GM10266 (cell line): ENCODE results near the gene EWSR1.

Experiments
- DNase-seq: peaks from one replicate; pipeline ENCODE4 v3.0.0; 2012; ENCODE audit errors: extremely low spot score
- CTCF ChIP-seq: IDR thresholded peaks from 2 replicates; pipeline ENCODE4 v1.5.1; 2012; ENCODE audit warnings: mild to moderate bottlenecking, low read depth; ENCODE audit not compliant: control insufficient read depth, insufficient read depth; ENCODE audit errors: missing control alignments

EWSR1 gene

DNA sequence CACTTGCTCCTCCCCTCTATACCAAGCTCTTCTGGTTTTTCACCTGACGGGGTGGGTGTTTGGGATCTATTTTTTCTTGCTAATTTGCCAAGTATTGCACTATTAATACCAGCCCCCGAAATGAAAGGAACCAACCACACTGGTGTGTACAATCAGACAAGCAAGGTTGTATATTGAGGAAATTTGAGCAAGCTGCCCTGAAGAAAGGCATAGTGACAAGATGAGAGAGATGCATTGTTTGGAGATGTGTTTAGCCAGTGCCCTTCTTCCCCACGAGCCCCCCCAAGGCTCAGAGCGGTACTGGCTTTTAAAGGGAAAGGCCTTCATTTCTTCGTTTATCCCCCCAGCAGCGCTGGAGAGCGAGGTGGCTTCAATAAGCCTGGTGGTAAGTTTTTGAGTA lies 23.1 kb downstream of the EWSR1 start:
- DNase-seq = no peak
- TF ChIP-seq CTCF = no peak

- DNase-seq = no peak
- TF ChIP-seq CTCF = no peak
Observed at GRCh38 chr22:29292379-29292778, 24.3 kb downstream of the EWSR1 start.

DNA sequence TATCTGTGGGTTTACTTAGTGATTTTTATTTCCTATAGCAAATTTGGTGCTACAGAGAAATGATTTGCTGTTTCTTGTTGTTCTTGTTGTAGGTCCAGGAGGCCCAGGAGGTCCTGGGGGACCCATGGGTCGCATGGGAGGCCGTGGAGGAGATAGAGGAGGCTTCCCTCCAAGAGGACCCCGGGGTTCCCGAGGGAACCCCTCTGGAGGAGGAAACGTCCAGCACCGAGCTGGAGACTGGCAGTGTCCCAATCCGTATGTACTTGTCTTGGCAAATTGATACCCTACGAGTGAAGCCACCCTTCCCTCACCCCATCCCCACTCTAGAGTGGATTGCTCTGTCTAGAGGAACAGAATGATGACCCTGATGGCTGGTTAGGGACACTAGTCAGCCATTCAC lies 30.6 kb downstream of the EWSR1 start:
- DNase-seq = no peak
- TF ChIP-seq CTCF = no peak

GRCh38 chr22:29299136-29299900 lies 31.2 kb downstream of the EWSR1 start:
- no peak for DNase-seq
- no peak for TF ChIP-seq CTCF

DNA sequence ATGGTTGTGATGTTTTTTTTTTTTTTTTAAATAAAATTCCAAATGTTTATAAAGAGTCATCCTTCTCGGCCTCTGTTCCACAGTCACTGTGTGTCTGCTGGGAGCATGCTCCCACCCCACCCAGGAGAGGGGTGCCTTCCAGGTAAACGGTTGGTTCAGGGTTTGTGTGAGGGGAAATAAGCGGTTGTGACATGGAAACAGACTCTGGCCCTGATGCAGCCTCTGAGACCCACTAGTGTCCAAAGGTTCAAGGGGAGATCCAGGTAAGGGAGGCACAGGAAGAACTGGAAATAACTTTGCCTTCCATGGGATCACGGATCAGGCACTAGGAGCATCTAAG lies 32.4 kb downstream of the EWSR1 start:
- DNase-seq = no peak
- TF ChIP-seq CTCF = no peak

GRCh38 chr22:29300807-29301601 lies 32.9 kb downstream of the EWSR1 start:
- no peak for TF ChIP-seq CTCF
- no peak for DNase-seq

DNA sequence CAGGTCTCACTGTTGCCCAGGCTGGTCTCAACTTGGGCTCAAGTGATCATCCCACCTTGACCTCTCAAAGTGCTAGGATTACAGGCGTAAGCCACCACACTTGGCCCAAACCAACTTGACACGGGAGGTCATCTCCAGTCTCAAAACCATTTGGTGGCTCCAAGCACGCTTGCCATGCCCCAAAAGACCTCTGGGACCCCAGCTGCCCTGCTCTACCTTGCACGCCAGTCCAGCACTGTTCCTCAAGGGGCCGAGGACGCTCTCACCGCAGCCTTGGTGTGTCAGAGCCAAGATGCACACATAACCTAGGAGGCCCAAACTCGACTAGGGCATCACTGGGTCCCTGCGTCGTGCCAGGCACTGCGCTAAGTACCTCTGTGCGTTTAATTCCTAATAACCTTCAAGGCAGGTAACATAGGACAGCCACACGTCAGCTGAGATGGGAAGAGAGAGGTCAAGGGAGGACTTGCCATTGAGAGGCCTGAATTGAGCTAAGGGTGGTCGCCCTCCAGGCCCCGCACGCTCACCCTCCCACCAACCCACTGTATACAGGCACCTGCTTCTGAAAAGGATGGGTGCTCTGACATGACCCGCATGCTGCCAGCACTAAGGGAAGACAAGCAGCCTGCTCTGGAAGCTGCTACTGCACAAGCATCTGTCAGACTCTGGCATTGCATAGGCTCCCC lies 33.8 kb downstream of the EWSR1 start:
- DNase-seq = no peak
- TF ChIP-seq CTCF = no peak
